GM19351 (cell line): ENCODE data around the gene HDDC3.
A peak's percentile ranks its signal among the peaks of the same experiment; 100 is the strongest.

ENCODE experiments used
- ATAC-seq: cut with Tn5 transposase; IDR thresholded peaks from one replicate; pipeline ENCODE4 v1.9.1; 2021; ENCODE audit warnings: mild to moderate bottlenecking, moderate library complexity; ENCODE audit not compliant: unreplicated experiment

The HDDC3 gene

GRCh38 chr15:90931828-90932659 is at the start of gene HDDC3:
TSS of gene HDDC3 (minus strand) at chr15:90932549. CDS start at chr15:90932540, 9 bp downstream.
- peak; percentile 43 for ATAC-seq

- peak; percentile 53 for ATAC-seq
These were observed 49.8 kb upstream of the HDDC3 start for GRCh38 chr15:90982135-90982534.

- ATAC-seq = peak; percentile 88
These were observed 49.3 kb upstream of the HDDC3 start for GRCh38 chr15:90981681-90982080.

GRCh38 chr15:90979582-90979981 is 47.2 kb upstream of the HDDC3 start:
- ATAC-seq = no peak

GRCh38 chr15:90974216-90974615 is 41.9 kb upstream of the HDDC3 start:
- no peak for ATAC-seq

- ATAC-seq = no peak
These were observed 39.8 kb upstream of the HDDC3 start for GRCh38 chr15:90972133-90972532.

GRCh38 chr15:90970274-90970673 is 37.9 kb upstream of the HDDC3 start:
- ATAC-seq = no peak

GRCh38 chr15:90968434-90968833 is 36.1 kb upstream of the HDDC3 start:
- no peak for ATAC-seq

- no peak for ATAC-seq
These were observed 34.9 kb upstream of the HDDC3 start for GRCh38 chr15:90967206-90967605.

- no peak for ATAC-seq
These were observed 33.9 kb upstream of the HDDC3 start for GRCh38 chr15:90966262-90966661.

GRCh38 chr15:90962021-90962420 is 29.7 kb upstream of the HDDC3 start:
- ATAC-seq = no peak

- no peak for ATAC-seq
These were observed 28.1 kb upstream of the HDDC3 start for GRCh38 chr15:90960298-90961091.

- no peak for ATAC-seq
These were observed 27.5 kb upstream of the HDDC3 start for GRCh38 chr15:90959894-90960293.

GRCh38 chr15:90959028-90959595 is 26.8 kb upstream of the HDDC3 start:
- ATAC-seq = no peak

GRCh38 chr15:90957791-90958190 is 25.4 kb upstream of the HDDC3 start:
- no peak for ATAC-seq

- no peak for ATAC-seq
These were observed 24.9 kb upstream of the HDDC3 start for GRCh38 chr15:90957031-90957790.

GRCh38 chr15:90956274-90957030 is 24.1 kb upstream of the HDDC3 start:
- ATAC-seq = no peak

- no peak for ATAC-seq
These were observed 23.4 kb upstream of the HDDC3 start for GRCh38 chr15:90955624-90956273.

GRCh38 chr15:90954712-90955623 is 22.6 kb upstream of the HDDC3 start, which contains the start of gene RCCD1:
TSS of gene RCCD1 (plus strand) at chr15:90954884. CDS start at chr15:90956735, 1,851 bp downstream.
- ATAC-seq = peak; percentile 90
